HFFc6 (cell line): ENCODE results near the gene WRAP53. TPM values are rescaled to one million over a fixed set of nuclear protein-coding genes. Genes with fewer than 3 reads are reported as not detected.

Source experiments
- DNase-seq: peaks from one replicate; pipeline ENCODE4 v3.0.0-alpha.2; 2018
- H3K27ac Mint-ChIP-seq: 2 replicates; pipeline ENCODE4 v1.8.0; 2020; ENCODE audit warnings: mild to moderate bottlenecking, mixed read lengths
- H3K27me3 Mint-ChIP-seq: 2 replicates; pipeline ENCODE4 v1.8.0; 2021; ENCODE audit warnings: mild to moderate bottlenecking, moderate library complexity, mixed read lengths; ENCODE audit not compliant: insufficient read depth
- H3K36me3 Mint-ChIP-seq: 2 replicates; pipeline ENCODE4 v1.8.0; 2021; ENCODE audit warnings: low read depth, mixed read lengths
- H3K4me1 Mint-ChIP-seq: 2 replicates; pipeline ENCODE4 v1.8.0; 2020; ENCODE audit warnings: low read depth, mixed read lengths
- H3K4me3 Mint-ChIP-seq: 2 replicates; pipeline ENCODE4 v1.8.0; 2020; ENCODE audit warnings: mild to moderate bottlenecking, moderate library complexity, mixed read lengths
- H3K9me3 Mint-ChIP-seq: 2 replicates; pipeline ENCODE4 v1.8.0; 2020; ENCODE audit warnings: mild to moderate bottlenecking, mixed read lengths
- total RNA-seq, 6 experiments: library from RNA; stranded (reverse); fragmentation: NEBNext Ultra II Directional; extraction: Animal tissue kit (Norgen Biotek cat#: 25700); gene quantifications; 2 replicates in 1 of 6; 3 replicates in 5 of 6; pipeline ENCODE4 v1.2.3, GENCODE V29; 2021
- TF ChIP-seq, protein P1 (sequence below): fragments of 200-600 bp; sonication (generic); IDR thresholded peaks from 2 replicates; pipeline ENCODE4 v1.5.0; 2021; ENCODE audit warnings: antibody characterized with exemption, mild to moderate bottlenecking

WRAP53 gene
- total RNA-seq, 6 experiments from 2014 or later = 8.6 to 18.2 (median 15.2) TPM

DNA sequence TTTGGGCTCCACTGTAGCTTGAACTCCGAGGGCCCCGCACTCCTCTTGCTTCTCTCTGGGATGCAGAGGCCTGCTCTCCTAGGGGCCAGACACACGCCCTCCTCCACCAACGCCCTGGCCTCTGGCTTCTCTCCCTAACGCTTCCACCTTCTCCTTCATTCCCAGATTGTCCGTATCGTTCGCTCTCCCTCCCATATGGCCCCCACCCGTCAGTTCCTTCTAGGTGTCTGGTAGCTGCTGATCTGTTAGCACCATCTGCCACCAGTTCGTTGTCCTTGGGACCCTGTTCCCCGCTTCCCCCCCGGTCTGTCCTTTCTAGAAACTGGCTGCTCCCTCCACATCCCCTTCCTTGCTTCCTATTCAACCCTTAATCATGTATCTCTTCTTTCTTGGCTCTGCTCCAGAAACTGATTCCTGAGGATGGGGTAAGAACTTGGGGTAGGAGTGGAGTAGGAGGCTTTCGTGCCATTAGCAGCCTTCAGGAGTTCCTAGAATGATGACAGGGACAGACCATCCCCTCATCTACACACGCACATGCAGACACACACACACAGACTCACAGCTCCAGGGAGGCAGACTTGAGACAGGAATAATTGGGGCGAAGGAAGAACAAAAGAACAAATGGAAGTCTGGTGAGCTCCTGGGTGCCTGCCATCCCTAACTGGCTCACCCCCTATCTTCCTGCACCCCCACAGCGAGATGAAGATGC, 33.3 kb upstream of the WRAP53 start:
- Mint-ChIP-seq H3K4me3 (no peak overlapping the region), H3K9me3 (no peaks in the 10 kb centered on the region), H3K27me3 (peaks cover 45% of the 10 kb centered on the region), H3K4me1 (peaks cover 8% of the 10 kb centered on the region), H3K36me3 (0 out of 2 replicates have a peak, but pooled peaks cover 4% of the 10 kb centered on the region), H3K27ac (no peak overlapping the region)
- peak; percentile 5 for DNase-seq
- TF ChIP-seq, protein P1, sequence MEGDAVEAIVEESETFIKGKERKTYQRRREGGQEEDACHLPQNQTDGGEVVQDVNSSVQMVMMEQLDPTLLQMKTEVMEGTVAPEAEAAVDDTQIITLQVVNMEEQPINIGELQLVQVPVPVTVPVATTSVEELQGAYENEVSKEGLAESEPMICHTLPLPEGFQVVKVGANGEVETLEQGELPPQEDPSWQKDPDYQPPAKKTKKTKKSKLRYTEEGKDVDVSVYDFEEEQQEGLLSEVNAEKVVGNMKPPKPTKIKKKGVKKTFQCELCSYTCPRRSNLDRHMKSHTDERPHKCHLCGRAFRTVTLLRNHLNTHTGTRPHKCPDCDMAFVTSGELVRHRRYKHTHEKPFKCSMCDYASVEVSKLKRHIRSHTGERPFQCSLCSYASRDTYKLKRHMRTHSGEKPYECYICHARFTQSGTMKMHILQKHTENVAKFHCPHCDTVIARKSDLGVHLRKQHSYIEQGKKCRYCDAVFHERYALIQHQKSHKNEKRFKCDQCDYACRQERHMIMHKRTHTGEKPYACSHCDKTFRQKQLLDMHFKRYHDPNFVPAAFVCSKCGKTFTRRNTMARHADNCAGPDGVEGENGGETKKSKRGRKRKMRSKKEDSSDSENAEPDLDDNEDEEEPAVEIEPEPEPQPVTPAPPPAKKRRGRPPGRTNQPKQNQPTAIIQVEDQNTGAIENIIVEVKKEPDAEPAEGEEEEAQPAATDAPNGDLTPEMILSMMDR = no peak

DNA sequence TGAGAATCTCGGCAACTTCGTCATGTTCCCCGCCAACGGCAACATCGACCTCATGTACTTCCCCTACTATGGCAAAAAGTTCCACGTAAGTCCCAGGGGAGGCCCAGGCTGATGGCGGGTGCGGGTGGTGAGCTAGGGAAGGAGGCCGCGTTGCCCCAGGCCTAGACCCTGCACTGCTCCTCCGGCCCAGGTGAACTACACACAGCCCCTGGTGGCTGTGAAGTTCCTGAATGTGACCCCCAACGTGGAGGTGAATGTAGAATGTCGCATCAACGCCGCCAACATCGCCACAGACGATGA, 32.8 kb upstream of the WRAP53 start:
- H3K4me1 Mint-ChIP-seq = peaks cover 3% of the 10 kb centered on the region
- peaks cover 40% of the 10 kb centered on the region for H3K27me3 Mint-ChIP-seq
- no peak overlapping the region for H3K27ac Mint-ChIP-seq
- no peak for DNase-seq
- TF ChIP-seq, protein P1 = no peak
- H3K36me3 Mint-ChIP-seq = 0 out of 2 replicates have a peak, but pooled peaks cover 4% of the 10 kb centered on the region
- H3K4me3 Mint-ChIP-seq = no peak overlapping the region
- H3K9me3 Mint-ChIP-seq = no peaks in the 10 kb centered on the region

DNA sequence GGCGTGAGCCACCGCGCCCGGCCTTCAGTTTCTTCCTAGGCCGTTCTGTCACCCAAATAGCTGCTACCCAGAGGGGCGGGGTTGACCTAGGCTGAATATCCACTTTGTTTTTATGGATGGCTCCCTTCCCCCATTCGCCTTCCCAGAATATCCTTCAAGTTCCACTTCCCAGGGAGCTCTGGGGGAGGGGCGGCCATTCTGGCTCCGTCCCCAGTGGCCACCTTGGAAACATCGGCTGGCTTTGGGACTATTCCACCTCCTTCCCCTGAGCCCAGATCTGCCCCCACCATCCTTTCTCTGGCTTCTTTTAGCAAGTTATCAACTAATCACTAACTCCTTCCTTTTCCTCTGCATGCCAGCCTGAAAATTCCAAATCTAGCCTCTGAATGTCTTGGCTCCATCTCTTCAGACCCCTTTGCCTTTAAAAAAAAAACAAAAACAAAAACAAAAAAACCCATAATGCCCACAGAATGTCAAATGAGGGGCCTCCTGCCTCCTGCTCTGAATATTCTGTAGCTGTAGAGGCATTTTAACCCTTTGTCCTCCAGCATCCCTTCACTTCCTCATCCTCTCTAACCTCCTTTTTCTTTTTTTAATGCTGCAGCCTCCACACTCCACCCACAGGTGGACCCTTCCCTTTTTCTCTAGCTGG, 31.2 kb upstream of the WRAP53 start:
- no peak for DNase-seq
- no peak overlapping the region for H3K27ac Mint-ChIP-seq

DNA sequence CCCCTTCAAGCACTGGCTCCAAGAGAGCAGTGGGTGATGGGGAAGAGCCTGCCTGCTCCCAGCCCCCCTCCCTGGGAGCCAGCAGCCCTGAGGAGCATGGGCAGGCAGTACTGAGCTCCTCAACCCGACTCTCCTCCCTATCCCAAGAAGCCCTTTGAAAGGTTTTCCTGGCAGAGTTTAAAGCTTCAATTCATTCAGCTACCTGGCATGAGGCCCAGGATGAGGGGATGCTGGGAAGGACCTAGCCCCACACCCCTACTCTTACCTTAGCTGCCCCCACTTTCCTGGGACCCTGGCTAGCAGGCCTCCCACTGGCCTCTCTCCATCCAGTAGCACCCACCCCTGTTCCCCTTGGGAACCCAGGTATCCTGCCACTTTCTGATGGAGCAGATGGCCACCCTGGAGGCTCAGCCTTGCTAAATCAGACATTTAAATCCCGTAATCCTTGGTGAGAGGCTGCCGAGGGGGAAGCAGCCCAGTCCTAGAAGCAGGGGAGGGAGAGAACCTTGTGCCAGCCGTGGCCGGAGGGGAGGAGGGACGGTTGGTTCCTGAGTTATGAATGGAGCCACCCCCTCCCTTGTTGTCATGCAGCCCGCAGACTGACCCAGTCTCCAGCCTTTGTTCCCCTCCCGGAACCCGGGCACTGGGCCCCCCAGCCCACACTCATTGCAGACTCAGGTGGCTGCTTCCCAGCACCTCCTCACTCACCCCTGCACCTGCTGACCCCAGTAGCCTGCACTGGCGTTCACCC, 20.4 kb upstream of the WRAP53 start:
- no peak for DNase-seq
- TF ChIP-seq, protein P1 = no peak
- no peak overlapping the region for H3K27ac Mint-ChIP-seq
- peaks cover 17% of the 10 kb centered on the region for H3K36me3 Mint-ChIP-seq
- H3K4me3 Mint-ChIP-seq = no peak overlapping the region
- H3K9me3 Mint-ChIP-seq = no peaks in the 10 kb centered on the region
- H3K4me1 Mint-ChIP-seq = no peaks in the 10 kb centered on the region
- H3K27me3 Mint-ChIP-seq = no peaks in the 10 kb centered on the region

More for the DNA sequence above, 31.2 kb upstream of the WRAP53 start:
- Mint-ChIP-seq H3K9me3 (no peaks in the 10 kb centered on the region), H3K36me3 (0 out of 2 replicates have a peak, but pooled peaks cover 4% of the 10 kb centered on the region), H3K4me1 (no peaks in the 10 kb centered on the region), H3K27me3 (peaks cover 33% of the 10 kb centered on the region), H3K4me3 (no peak overlapping the region)
- TF ChIP-seq, protein P1 = no peak

DNA sequence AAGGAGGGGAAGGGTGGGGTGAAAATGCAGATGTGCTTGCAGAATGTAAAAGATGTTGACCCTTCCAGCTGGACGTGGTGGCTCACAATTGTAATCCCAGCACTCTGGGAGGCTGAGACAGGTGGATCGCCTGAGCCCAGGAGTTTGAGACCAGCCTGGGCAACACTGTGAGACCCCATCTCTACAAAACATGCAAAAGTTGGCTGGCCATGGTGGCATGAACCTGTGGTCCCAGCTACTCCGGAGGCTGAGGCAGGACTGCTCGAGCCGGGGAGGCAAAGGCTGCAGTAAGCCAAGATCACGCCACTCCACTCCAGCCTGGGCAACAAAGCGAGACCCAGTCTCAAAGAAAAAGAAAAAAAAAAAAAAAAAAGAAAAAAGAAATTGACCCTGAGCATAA, 19.8 kb upstream of the WRAP53 start:
- H3K4me1 Mint-ChIP-seq = no peaks in the 10 kb centered on the region
- H3K4me3 Mint-ChIP-seq = no peak overlapping the region
- no peak for DNase-seq
- no peaks in the 10 kb centered on the region for H3K27me3 Mint-ChIP-seq
- TF ChIP-seq, protein P1 = no peak
- H3K9me3 Mint-ChIP-seq = peaks cover 4% of the 10 kb centered on the region; the same call in 1 of the 2 replicates
- H3K27ac Mint-ChIP-seq = no peak overlapping the region
- peaks cover 22% of the 10 kb centered on the region for H3K36me3 Mint-ChIP-seq
